ENCODE measurements around the gene ARFGEF3.
"Not testable (repeated sequence)": the region's sequence is repeated elsewhere in the genome, so short reads cannot be mapped to it uniquely, and the experiment has no call there.

Gene ARFGEF3

GRCh38 chr6:138211601-138212000 lies 49.9 kb downstream of the ARFGEF3 start:
- no peak for FAIRE-seq

GRCh38 chr6:138212530-138212929 lies 50.8 kb downstream of the ARFGEF3 start:
- not testable (repeated sequence) for FAIRE-seq

GRCh38 chr6:138215093-138215782 lies 53.5 kb downstream of the ARFGEF3 start:
- no peak for FAIRE-seq

- no peak for FAIRE-seq
Observed at GRCh38 chr6:138218449-138218848, 56.7 kb downstream of the ARFGEF3 start, which contains the start of gene PBOV1. Gene PBOV1, minus strand, starts transcription at chr6:138218491. Its CDS starts 96 bp downstream, at chr6:138218395.

- FAIRE-seq: no peak
Observed at GRCh38 chr6:138219398-138219797, 57.7 kb downstream of the ARFGEF3 start.

GRCh38 chr6:138219901-138220300 lies 58.2 kb downstream of the ARFGEF3 start:
- no peak for FAIRE-seq

GRCh38 chr6:138222901-138223546 lies 61.3 kb downstream of the ARFGEF3 start:
- no peak for FAIRE-seq

GRCh38 chr6:138225953-138226352 lies 64.2 kb downstream of the ARFGEF3 start:
- no peak for FAIRE-seq

GRCh38 chr6:138226700-138227315 lies 65.1 kb downstream of the ARFGEF3 start:
- no peak for FAIRE-seq

- FAIRE-seq: no peak
Observed at GRCh38 chr6:138227316-138227781, 65.6 kb downstream of the ARFGEF3 start.

- FAIRE-seq: no peak
Observed at GRCh38 chr6:138229072-138229471, 67.3 kb downstream of the ARFGEF3 start.

GRCh38 chr6:138229663-138230179 lies 68.0 kb downstream of the ARFGEF3 start:
- FAIRE-seq: no peak

- no peak for FAIRE-seq
Observed at GRCh38 chr6:138230221-138230620, 68.5 kb downstream of the ARFGEF3 start.

- no peak for FAIRE-seq
Observed at GRCh38 chr6:138230759-138231380, 69.1 kb downstream of the ARFGEF3 start.

- no peak for FAIRE-seq
Observed at GRCh38 chr6:138231381-138231886, 69.7 kb downstream of the ARFGEF3 start.

- FAIRE-seq: no peak
Observed at GRCh38 chr6:138234363-138234762, 72.6 kb downstream of the ARFGEF3 start.

- no peak for FAIRE-seq
Observed at GRCh38 chr6:138235205-138235604, 73.5 kb downstream of the ARFGEF3 start.

- FAIRE-seq: no peak
Observed at GRCh38 chr6:138235693-138236092, 74.0 kb downstream of the ARFGEF3 start.

- FAIRE-seq: no peak
Observed at GRCh38 chr6:138237463-138237862, 75.7 kb downstream of the ARFGEF3 start.

GRCh38 chr6:138238368-138238767 lies 76.6 kb downstream of the ARFGEF3 start:
- no peak for FAIRE-seq

GRCh38 chr6:138239774-138240173 lies 78.0 kb downstream of the ARFGEF3 start:
- no peak for FAIRE-seq

- FAIRE-seq: no peak
Observed at GRCh38 chr6:138240476-138241245, 78.9 kb downstream of the ARFGEF3 start.
